OCI-LY1 (cell line): ENCODE data around the gene GSX1.

Source experiments
- H2AFZ ChIP-seq: fragments of 200-600 bp; sonication (generic), shearing (Covaris generic); 2 replicates; pipeline ENCODE4 v1.6.0; 2014; ENCODE audit warnings: antibody characterized with exemption, mild to moderate bottlenecking, low read length
- H3F3A ChIP-seq: fragments of 200-600 bp; sonication (generic), shearing (Covaris generic); 2 replicates; pipeline ENCODE4 v1.6.0; 2014; ENCODE audit warnings: mild to moderate bottlenecking, antibody characterized with exemption, low read length, moderate library complexity; ENCODE audit not compliant: insufficient read depth
- H3K27ac ChIP-seq: fragments of 200-600 bp; sonication (generic); 2 replicates; pipeline ENCODE4 v1.5.1; 2014; ENCODE audit warnings: low read length, mixed run types, mild to moderate bottlenecking, low read depth; ENCODE audit not compliant: poor library complexity, severe bottlenecking
- H3K27me3 ChIP-seq: fragments of 200-600 bp; sonication (generic); 2 replicates; pipeline ENCODE4 v1.6.0; 2014; ENCODE audit warnings: antibody characterized with exemption, mild to moderate bottlenecking, low read length, moderate library complexity; ENCODE audit not compliant: insufficient read depth
- H3K36me3 ChIP-seq: fragments of 200-600 bp; sonication (generic); 2 replicates; pipeline ENCODE4 v1.6.1; 2014; ENCODE audit warnings: mild to moderate bottlenecking, antibody characterized with exemption, low read length, moderate library complexity, mixed read lengths; ENCODE audit not compliant: insufficient read depth
- H3K4me1 ChIP-seq: fragments of 200-600 bp; sonication (generic); 2 replicates; pipeline ENCODE4 v1.5.1; 2014; ENCODE audit warnings: mild to moderate bottlenecking, low read length, moderate library complexity; ENCODE audit not compliant: insufficient read depth, severe bottlenecking
- H3K4me2 ChIP-seq: fragments of 200-600 bp; sonication (generic), shearing (Covaris generic); 2 replicates; pipeline ENCODE4 v1.6.1; 2014; ENCODE audit warnings: low read length
- H3K4me3 ChIP-seq: fragments of 200-600 bp; sonication (generic); 2 replicates; pipeline ENCODE4 v1.5.1; 2014; ENCODE audit warnings: low read length, low read depth, mild to moderate bottlenecking, mixed read lengths; ENCODE audit not compliant: poor library complexity, severe bottlenecking
- H3K79me2 ChIP-seq: fragments of 200-600 bp; shearing (Covaris generic); 2 replicates; pipeline ENCODE4 v1.6.1; 2016; ENCODE audit warnings: mixed run types, low read length, mixed read lengths; ENCODE audit not compliant: insufficient read depth
- H3K9ac ChIP-seq: fragments of 200-600 bp; sonication (generic), shearing (Covaris generic); 2 replicates; pipeline ENCODE4 v1.6.1; 2014; ENCODE audit warnings: mild to moderate bottlenecking, low read length, mixed read lengths
- H3K9me2 ChIP-seq: fragments of 200-600 bp; sonication (generic), shearing (Covaris generic); 2 replicates; pipeline ENCODE4 v1.6.1; 2014; ENCODE audit warnings: low read depth, mild to moderate bottlenecking, low read length, mixed read lengths
- H3K9me3 ChIP-seq: fragments of 200-600 bp; shearing (Covaris generic); 2 replicates; pipeline ENCODE4 v1.6.1; 2014; ENCODE audit warnings: low read length, mixed read lengths
- H4K20me1 ChIP-seq: fragments of 200-600 bp; sonication (generic), shearing (Covaris generic); 2 replicates; pipeline ENCODE4 v1.6.0; 2016; ENCODE audit warnings: mild to moderate bottlenecking, low read length; ENCODE audit not compliant: insufficient read depth
- CTCF ChIP-seq: fragments of 200-600 bp; sonication (generic), shearing (Covaris generic); IDR thresholded peaks from 2 replicates; pipeline ENCODE4 v1.5.1; 2017; ENCODE audit warnings: mild to moderate bottlenecking, antibody characterized with exemption, low read length, moderate library complexity, mixed read lengths
- EZH2 ChIP-seq: fragments of 200-600 bp; sonication (generic), shearing (Covaris generic); IDR thresholded peaks from 2 replicates; pipeline ENCODE4 v1.8.0; 2017; ENCODE audit warnings: borderline replicate concordance, mixed run types, mild to moderate bottlenecking, antibody characterized with exemption, low read length, moderate library complexity, mixed read lengths

Gene GSX1

GRCh38 chr13:27795718-27796019, 3.4 kb downstream of the GSX1 start:
- TF ChIP-seq EZH2 (no peak), CTCF (no peak)
- Histone ChIP-seq H3K9me3 (no peaks in the 10 kb centered on the region), H4K20me1 (no peaks in the 10 kb centered on the region), H3F3A (no peaks in the 10 kb centered on the region), H2AFZ (no peak overlapping the region), H3K9me2 (no peaks in the 10 kb centered on the region), H3K4me2 (no peak overlapping the region), H3K27ac (no peak overlapping the region), H3K9ac (no peak overlapping the region), H3K27me3 (no peaks in the 10 kb centered on the region), H3K4me3 (no peak overlapping the region), H3K4me1 (peaks cover 1% of the 10 kb centered on the region), H3K36me3 (no peaks in the 10 kb centered on the region), H3K79me2 (no peaks in the 10 kb centered on the region)

GRCh38 chr13:27796544-27797227, 4.4 kb downstream of the GSX1 start:
- Histone ChIP-seq H3F3A (no peaks in the 10 kb centered on the region), H3K27ac (no peak overlapping the region), H3K9me3 (no peaks in the 10 kb centered on the region), H2AFZ (no peak overlapping the region), H3K9me2 (no peaks in the 10 kb centered on the region), H3K4me3 (no peak overlapping the region), H3K4me2 (no peak overlapping the region), H4K20me1 (no peaks in the 10 kb centered on the region), H3K4me1 (no peaks in the 10 kb centered on the region), H3K27me3 (no peaks in the 10 kb centered on the region), H3K36me3 (no peaks in the 10 kb centered on the region), H3K79me2 (no peaks in the 10 kb centered on the region), H3K9ac (no peak overlapping the region)
- TF ChIP-seq EZH2: no peak
- TF ChIP-seq CTCF: no peak

GRCh38 chr13:27797228-27797624, 4.9 kb downstream of the GSX1 start:
- TF ChIP-seq EZH2 (no peak), CTCF (no peak)
- H4K20me1 ChIP-seq: no peaks in the 10 kb centered on the region
- H3F3A ChIP-seq: no peaks in the 10 kb centered on the region
- H3K4me1 ChIP-seq: no peaks in the 10 kb centered on the region
- no peaks in the 10 kb centered on the region for H3K9me2 ChIP-seq
- no peak overlapping the region for H3K27ac ChIP-seq
- H3K9ac ChIP-seq: no peak overlapping the region
- H2AFZ ChIP-seq: no peak overlapping the region
- H3K4me2 ChIP-seq: no peak overlapping the region
- H3K79me2 ChIP-seq: no peaks in the 10 kb centered on the region
- no peaks in the 10 kb centered on the region for H3K9me3 ChIP-seq
- no peaks in the 10 kb centered on the region for H3K27me3 ChIP-seq
- H3K36me3 ChIP-seq: no peaks in the 10 kb centered on the region
- H3K4me3 ChIP-seq: no peak overlapping the region
